ENCODE measurements around the gene NOTCH1.
A peak's percentile ranks its signal among the peaks of the same experiment; 100 is the strongest.
"Not testable (repeated sequence)": the region's sequence is repeated elsewhere in the genome, so short reads cannot be mapped to it uniquely, and the experiment has no call there.

The NOTCH1 gene

DNA sequence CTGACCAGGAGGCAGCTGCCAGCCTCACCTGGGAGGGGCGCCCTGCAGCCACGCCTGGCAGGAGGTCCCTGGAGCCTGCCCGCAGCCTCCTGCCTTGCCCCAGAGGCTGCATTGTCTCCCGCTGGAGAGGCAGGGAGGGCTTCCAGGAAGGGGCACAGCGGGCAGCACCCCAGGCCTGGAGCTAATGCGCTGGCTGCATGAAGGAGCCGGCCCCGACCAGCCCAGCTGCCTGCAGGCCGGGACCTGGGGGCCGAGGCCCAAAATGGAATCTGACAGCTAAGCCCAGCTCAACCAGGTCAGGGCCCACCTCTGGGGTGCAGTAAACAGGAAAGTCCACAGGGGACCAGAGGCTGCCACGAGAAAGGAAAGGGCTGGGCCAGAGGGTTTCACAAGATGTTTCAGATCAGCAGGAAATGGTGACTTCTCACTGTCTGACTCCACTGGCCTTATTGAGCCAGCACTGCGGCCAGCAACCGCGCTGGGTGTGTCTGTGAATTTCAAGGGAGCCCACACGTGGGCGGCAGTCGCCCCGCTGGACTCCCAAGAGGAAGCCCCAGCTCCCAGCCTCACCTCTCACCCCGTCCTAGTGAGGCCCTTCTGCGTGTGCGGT lies 18.6 kb upstream of the NOTCH1 start:
- no peak for FAIRE-seq

DNA sequence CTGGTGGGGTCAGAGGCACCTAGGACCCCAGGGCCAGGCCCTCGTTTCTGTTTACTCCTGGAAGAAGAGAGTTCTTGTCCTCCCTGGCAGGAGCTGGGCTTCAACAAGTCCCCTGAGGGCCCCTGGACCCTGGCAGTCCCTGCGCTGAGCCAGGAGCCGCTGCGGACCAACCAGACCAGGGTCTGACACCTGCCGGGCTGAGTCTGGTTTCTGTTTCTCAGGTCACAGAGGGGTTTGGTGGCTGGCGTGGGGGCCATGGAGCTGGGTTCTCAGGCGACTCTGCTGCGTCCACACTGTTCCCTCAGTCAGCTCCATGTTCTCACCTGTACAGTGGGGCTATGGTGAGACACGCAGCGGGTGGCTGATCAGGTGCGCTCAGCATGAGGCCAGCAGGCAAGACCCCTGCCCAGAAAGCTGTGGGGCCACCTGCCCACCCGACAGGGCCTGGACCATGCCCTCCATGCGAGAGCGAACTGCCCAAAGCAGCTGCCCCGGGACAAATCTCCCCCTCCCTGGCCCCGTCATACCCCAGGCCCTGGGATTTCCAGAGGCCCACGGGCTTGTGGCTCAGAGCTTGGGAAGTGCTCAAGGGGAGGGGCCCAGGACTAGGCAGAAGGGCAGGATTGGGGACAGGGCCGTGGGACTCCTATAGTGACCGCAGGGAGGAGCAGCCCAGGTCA lies 17.9 kb upstream of the NOTCH1 start:
- FAIRE-seq = no peak

DNA sequence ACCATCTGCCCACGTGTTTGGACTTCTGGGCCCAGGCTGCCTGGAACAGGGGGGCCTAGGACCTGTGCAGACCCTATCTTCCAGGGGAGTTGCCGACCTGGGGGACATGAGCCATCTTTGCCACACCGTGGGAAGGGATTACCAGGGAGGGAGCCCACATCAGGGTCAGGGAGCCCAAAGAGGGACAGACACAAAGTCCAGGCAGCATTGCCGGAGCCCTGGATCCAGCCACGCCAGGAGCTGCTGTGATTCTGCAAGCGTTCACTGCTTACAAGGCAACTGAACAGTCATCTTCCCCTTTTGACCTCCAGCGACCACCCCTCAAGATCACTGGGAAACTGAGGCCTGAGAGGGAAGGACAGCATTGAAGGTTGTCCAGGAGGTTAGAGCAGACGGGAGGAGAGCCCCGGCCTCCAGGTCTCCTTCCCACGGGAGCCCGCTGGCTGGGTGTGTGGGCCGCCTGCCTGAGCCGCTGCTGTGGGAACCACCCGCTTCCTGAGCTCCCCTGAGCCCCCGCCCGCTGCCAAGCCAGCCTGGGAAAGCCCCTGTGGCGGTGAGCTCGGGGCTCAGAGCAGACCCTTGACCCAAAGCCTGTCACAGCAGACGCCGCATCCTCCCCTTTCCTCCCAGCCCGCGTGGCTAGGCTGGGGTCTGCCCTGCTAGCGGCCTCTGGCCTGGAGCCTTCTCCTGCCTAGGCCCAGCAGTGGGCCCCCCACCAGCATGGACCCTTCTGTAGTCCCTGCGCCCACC lies 17.1 kb upstream of the NOTCH1 start:
- no peak for FAIRE-seq

DNA sequence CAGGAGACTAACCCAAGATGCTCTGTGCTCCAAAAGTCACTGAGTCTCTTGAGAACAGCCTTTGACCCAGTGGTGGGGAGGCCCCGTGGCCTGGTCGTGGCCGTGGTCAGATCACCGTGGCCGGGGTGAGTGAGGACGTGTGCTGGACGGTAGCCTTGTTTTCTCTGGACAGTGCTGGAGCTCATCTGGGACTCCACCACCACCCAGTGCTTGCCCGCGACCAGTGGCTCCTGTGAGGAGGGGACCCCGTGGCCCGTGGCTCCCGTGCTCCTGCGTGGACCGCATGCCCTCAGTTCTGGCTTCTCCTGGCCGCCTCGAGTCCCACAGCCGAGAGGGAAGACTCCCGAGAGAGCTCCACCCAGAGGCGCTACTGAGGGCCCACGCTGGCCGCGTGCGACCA lies 15.9 kb upstream of the NOTCH1 start:
- FAIRE-seq = no peak

DNA sequence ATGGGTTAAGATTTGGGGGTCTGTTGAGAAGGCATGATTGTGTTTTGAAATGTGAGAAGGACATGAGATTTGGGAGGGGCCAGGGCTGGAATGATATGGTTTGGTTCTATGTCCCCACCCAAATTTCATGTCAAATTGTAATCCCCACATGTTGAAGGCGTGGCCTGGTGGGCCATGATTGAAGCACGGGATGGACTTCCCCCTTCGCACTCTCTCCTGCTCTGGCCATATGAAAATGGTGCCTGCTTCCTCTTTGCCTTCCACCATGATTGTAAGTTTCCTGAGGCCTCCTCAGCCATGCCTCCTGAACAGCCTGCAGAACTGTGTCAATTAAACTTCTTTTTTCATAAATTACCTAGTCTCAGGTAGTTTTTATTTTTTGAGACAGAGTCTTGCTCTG lies 14.7 kb upstream of the NOTCH1 start:
- no peak for FAIRE-seq

DNA sequence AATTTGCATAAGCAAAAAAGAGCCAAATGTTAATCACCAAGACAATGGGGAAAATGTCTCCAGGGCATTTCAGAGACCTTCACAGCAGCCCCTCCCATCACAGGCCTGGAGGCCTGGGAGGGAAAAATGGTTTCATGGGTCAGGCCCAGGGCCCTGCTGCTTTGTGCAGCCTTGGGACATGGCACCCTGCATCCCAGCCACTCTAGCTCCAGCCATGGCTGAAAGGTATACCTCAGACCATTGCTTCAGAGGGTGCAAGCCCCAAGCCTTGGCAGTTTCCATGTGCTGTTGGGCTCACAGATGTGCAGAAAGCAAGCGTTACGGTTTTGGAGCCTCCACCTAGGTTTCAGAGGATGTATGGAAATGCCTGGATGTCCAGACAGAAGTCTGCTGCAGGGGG lies 13.5 kb upstream of the NOTCH1 start:
- not testable (repeated sequence) for FAIRE-seq

DNA sequence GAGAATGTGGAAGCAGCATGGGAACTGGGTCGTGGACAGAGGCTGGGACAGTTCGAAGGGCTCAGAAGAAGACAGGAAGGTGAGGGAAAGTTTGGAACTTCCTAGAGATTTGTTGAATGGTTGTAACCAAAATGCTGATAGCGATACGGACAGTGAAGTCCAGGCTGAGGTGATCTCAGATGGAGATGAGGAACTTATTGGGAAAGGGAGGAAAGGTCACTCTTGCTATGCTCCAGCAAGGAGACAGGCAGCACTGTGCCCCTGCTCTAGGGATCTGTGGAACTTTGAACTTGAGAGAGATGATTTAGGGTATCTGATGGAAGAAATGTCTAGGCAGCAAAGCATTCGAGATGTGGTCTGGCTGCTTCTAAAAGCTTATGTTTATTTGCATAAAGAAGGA lies 13.0 kb upstream of the NOTCH1 start:
- not testable (repeated sequence) for FAIRE-seq

DNA sequence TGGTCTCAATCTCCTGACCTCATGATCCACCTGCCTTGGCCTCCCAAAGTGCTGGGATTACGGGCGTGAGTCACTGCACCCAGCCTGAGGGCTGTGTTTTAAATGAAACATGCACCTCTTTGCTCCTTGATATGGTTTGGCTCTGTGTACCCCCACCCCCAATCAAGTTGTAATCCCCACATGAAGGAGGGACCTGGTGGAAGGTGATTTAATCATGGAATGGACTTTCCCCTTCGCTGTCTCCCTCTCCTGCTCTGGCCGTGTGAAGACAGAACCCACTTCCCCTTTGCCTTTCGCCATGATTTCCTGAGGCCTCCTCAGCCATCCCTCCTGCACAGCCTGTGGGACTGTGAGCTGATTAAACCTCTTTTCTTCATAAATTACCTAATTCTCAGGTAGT lies 12.5 kb upstream of the NOTCH1 start:
- no peak for FAIRE-seq

DNA sequence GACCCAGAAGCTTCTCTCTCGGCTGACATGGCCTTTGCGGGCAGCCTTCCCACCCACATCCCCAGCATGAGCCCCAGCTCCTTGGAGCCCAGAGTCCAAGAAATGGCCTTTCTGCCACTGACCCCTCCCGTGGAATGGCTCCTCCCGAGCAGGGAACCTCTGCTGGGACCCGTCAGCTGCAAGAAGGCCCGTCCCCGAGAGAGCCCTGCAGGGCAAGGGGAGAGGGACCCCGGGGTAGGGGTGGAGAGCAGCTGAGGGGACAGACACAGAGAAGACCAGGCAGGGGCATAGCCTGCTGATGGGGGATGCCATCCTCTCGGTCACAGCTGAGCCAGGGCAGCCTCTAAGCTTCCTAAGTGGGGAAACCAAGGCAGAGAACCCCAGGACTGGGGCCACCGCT lies 11.2 kb upstream of the NOTCH1 start:
- no peak for FAIRE-seq

DNA sequence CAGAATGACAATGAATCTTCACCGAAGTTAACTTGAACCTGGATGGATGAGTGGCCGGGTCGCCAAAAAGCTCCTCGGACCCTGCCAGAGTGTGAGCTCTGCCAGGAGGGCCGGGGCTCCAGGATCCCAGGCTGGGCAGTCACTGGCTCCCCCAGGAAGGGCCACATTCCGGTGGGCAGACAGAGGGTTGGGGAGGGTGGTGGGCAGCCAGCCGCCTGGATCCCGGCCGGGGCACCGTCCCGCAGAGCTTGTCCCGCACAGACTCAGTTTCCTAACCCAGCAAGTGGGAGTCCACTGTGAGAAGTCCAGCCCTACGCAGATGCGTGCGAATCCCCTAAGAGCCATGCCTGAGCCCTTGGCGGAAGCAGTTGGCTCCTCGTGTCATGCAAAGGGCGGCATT lies 10.3 kb upstream of the NOTCH1 start:
- no peak for FAIRE-seq

DNA sequence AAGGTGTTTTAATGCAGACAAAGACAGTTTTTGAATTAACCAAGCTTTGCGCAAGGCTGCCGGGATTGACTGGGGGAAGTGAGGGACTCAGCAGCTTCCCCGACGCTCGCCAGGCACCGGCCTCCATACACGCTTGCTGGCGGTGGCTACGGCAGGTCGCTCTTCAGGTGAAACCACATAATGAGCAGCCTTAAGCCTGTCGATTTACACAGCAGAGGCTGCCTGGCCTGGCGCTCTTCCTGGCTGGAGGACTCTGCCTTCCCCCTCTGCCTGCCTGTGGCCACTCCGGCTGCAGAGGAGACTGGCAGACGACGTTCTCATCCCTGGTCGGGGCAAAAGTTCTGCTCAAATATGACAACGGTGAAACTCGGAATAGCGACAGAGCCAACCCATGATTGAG lies 9.0 kb upstream of the NOTCH1 start:
- no peak for FAIRE-seq

DNA sequence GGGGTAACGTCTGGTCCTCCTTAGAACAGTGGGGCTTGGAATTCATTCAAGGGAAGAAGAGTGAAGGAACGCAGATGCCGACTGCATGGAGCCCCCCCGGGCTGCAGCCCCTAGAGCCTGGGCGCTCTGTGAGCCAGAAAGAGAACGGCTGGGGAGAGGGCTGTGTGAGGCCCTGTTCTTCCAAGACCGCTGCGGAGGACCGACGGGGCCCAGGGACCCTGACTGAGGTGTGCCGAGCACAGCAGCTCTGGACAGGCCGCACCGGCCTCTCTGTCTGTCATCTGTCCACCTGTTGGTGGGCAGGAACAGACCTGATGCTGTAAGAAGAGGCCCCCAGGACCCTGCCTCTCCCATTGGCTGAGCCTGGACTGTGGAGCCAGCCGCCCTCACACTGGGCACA lies 7.7 kb upstream of the NOTCH1 start:
- no peak for FAIRE-seq

DNA sequence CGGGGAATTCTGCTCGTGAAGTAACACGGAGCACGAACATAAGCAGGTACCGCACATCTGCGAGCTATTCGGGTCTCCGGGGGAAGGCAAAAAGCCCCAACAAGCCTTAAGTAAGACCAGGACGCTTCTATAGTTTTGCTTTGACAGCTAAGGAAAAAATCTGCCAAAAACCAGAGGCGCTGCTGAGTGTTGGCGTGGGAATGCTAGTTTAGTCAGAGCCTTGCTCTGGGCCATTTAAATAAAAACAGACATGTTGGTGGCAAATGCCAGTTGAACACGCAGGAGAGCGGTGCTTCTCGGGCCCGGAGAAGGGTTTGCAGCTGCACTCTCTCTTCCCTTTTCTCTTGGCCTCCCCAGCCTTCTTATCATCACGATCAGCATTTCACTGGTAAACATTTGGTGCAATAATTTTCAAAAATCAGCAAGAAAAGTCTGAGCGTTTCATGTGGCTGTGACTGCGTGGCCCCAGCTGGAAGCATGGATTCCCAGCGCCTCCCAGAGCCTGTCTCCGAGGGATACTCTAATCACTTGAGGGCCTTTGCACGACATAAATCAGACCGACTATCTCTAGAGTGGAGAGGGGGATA lies 6.4 kb upstream of the NOTCH1 start:
- no peak for FAIRE-seq

DNA sequence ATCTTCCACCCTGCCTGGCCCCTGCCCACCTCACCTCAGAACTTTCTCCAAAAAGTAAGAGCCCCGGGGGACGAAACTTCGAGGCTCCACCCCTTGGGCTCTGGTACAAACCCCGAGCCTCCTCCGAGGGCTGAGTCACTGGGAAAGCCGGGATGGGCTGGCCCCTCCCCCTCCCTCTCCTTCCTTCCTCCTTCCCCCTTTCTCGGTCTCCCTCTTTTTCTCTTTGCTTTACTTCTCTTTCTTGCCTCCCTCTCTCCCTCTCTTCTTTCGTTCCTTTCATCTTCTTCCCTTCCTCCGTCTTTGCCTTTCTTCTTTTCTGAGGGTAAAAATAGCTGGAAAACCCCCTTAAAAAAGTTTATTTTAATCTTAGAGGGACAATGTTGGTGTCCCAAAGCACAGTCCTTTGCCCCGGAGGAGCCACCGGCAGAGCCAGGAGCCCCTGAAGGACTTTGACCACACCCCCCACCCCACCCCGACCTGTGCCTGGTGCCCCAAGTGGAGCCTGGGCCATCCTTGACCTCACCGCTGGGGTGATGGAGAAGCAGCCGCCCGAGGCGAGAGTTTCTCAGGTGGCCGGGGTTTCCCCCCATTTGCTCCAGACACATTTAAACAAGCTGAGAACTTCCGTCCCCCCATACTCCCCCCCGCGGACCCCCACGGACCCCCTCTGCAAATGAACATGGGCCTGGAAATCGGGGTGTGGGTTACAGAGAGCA lies 5.7 kb upstream of the NOTCH1 start:
- FAIRE-seq = peak; percentile 91

DNA sequence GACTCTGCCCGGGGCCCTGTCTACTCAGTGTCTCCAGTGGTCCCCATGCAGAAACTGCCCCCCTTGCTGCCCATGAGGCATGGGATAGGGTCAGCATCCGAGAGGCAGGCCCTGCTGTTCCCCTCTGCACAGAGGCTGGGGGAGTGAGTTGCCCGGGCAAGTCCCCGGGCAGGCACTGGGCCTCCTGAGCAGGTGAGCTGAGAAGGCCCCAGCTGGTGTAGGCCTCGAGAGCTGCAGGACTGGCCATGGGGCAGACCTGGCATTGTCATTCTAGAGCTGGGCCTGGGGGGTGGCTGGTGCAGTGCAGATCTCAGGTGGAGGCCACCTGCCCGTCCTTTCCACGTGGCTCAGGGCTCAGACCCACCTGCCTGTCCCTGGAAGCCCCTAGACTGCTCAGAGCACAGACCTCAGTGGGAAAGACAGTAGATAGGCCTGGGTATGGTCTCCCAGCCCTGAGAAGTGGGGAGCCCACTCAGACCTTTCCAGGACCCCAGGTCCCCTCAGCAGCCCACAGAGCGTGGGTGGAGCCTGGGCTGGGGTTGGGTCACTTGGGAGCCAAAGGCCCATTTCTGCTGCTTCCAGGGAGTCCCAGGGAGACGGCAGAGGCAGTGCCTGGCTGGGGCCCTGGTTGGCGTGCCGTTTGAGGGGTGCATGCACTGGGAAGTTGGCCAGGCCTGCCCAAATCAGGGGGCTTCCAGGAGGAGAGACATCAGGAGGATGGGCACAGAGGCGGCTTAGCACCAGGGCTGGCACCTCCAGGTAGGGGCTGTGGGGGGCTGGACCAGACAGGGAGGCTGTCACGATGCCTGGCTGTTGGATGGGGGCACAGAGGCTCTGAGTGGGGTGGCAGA lies 4.8 kb upstream of the NOTCH1 start:
- FAIRE-seq = no peak

DNA sequence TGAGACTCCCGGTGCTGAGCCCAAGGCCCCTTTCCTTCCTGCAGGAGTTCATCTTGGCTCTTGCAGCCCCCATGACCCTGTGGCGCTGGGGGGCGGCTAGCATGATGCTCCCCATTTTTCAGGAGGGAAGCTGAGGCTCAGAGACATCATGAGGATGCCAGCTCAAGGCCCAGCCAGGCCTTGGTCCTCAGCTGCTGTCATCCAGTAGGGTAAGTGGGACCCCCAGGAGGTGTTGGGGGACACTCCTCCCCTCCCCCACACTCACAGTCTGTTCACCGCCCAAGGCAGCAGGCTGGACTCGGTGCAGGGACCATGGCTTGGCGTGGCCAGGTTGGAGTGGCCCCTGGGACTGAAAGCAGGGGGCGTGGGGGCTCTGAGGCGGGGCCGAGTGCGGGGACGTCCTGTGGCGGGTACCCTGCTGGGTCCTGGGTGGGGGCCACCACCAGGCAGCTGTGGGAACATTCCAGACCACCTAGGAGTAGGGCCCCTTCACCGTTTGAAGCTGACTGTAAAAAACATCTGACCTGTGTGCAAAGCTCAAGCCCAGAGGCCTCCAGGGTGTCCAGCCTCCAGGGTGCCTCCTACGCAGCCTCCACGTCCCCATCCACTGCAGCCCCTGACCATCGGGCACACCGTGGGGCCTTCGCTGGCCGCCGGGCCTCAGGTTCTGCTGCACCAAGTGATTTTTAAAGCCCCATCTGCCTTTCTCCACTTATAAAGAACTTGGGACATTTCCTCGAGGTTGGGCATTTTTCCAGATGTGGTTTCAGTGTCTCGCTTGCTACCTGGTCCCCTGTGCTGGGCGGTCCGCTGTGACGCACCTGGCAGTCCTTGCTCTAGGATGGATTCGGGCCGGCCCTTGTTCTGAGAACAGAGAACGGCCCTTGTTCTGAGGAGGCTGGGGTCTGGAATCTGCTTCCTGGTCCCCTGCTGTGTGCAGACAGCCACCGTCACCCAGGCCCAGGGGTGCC lies 3.4 kb upstream of the NOTCH1 start:
- FAIRE-seq = no peak

DNA sequence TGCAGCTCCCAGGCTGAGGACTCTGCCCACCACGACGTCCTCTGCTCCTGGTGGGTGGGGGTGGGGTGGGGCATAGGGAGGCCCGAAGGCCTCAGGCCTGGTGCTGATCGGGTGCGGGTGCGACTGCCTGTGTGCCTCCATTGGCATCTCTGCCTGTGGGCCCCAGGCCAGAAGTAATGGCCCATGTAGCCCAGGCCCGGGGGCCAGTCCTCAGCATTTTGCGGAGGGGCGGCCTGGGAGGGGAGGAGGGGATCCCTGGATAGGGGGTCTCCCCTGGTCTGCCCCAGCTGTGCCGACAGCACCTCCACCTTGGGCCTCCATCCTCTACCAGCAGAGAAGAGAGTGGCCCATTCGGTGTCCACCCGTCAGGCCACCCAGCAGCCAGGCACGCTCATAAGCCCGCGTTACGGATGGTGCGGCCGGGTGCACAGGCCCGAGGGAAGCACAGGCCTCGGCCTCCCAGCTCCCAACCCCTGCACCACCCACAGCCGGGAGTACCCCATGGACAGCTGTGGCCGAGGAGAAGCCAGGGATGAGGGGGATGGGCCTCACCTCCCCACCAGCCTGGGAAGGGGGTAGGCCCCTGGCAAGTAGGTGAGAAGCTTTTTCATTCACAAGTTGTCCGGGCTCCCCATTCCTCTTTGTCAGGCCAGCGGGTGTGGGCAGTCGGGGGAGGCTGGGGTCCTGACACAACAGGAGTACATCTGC lies 1.8 kb upstream of the NOTCH1 start:
- no peak for FAIRE-seq

DNA sequence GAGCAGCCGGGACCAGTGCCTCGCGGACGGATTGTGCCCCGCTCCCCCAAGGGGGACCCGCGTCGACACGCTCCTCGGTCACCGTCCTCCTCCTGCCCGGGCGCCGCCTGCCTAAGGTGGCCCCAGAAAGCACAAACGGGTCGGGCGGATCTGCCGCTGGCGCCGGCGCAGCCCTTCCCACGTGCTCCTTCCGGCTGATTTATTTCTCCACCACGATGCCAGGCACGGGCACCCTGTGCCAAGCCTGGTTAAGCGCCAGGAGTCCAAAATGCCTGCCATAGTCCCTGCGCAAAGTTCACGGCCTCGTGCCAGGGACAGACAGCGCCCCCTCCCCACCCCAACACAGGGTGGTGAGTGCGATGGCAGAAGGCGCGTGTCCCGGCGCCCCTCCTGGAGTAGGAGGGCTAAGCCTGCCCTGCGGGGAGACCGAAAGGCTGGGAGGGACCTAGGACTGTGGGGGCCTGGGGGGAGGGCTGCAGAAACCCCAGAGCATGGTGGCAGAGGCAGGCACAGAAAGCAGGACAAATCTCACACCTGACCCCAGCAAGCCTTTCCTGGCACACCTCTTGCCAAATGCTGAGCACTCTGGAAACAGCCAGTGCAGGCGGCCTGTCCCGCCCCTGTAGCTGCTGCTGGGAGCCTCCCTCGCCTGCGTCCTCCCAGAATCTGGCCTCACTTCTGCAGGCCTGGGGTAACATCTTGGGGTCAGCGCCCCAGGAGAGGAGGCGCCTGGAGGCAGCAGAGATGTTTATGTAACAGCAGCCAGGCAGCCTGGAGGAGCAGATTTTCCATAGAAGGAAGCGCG lies 1.1 kb upstream of the NOTCH1 start:
- FAIRE-seq = no peak

DNA sequence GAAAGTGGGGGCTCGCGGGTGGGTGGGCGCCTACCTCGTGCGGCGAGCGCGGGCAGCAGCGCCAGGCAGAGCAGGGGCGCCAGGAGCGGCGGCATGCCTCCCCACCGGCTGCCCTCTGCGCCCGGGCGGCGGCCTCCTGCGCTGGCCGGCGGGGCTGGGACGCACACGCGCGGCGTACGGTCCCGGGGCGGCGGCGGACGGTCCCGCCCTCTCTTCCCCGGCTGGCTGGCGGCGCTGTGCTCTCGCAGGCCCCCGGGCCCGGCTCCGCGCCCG lies 220 bp downstream of the NOTCH1 start:
- FAIRE-seq = no peak
